ENCODE results near the gene SULT6B1.

Gene SULT6B1

DNA sequence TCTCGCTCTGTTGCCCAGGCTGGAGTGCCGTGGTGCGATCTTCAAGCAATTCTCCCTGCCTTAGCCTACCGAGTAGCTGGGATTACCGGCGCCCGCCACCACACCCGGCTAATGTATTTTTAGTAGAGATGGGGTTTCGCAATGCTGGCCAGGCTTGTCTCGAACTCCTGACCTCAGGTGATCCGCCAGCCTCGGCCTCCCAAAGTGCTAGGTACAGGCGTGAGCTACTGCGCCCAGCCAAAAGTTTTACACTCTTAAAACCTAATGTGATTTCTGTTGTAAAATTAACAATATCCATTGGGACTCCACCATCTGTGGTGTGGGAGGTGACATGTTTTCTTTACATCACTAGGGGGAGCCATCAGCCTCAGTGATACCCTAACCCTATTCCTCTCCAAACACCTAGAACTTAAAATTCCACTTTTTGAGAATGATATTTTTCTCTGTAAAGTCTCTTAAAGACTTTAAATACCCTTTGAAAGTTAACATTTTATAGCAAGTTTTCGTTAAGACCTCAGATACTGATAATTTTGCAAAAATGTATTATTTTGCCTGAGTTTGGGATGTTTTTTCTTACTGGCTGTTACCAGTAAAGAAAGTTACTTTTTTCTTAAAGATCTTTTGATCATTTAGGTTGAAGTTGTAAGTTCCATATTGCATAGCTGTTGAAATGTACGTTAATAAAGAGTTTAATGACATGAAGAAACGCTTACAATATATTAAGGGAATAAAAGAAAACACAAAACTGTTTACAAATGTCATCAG, 20.1 kb downstream of the SULT6B1 start:
- Histone ChIP-seq H3K9ac (ENCODE audit: insufficient read length) (no peak overlapping the region), H3K4me3 (no peak overlapping the region), H3K36me3 (ENCODE audit: insufficient read depth, low read length) (no peaks in the 10 kb centered on the region), H3K27ac (no peak overlapping the region), H3K9me3 (ENCODE audit: low read depth, low read length) (peaks cover 6% of the 10 kb centered on the region)
- TF ChIP-seq POLR2AphosphoS5 (IDR thresholded peaks at IDR 0.05; ENCODE audit: borderline replicate concordance, low read depth, low read length) (no peak), FOXP2 (optimal IDR thresholded peaks at IDR 0.05; ENCODE audit: control extremely low read depth, extremely low read length, insufficient read depth) (no peak), EZH2 (IDR thresholded peaks at IDR 0.05) (no peak)
- no peak for DNase-seq (ENCODE audit: low read depth, low spot score)

DNA sequence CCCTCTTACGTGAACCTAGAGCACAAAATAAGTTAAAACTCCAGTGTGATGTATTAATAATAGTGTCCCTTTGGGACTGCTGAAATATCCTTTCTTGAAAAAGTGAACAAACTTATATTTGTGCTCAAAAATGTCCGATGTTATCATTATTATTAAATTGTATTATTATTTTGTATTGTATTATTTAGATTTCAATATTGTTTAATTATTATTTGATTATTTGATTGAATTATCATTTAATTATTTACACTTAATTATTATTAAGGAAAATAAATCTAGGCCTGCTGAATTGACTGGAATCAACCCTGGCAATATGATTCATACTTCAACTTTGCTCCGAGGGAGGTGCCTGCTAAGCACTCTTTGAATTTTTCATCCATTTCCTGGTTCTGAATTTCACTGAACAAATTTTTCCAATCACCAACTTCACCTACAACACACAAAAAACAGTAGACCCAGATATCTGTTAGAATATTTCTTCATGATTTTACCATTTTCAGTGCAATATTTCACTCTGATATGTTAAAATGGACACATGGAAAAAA, 20.8 kb downstream of the SULT6B1 start:
- no peak overlapping the region for H3K27ac ChIP-seq
- H3K36me3 ChIP-seq (ENCODE audit: insufficient read depth, low read length): no peaks in the 10 kb centered on the region
- DNase-seq (ENCODE audit: low read depth, low spot score): no peak
- H3K4me3 ChIP-seq: no peak overlapping the region
- no peak overlapping the region for H3K9ac ChIP-seq (ENCODE audit: insufficient read length)
- TF ChIP-seq FOXP2 (optimal IDR thresholded peaks at IDR 0.05; ENCODE audit: control extremely low read depth, extremely low read length, insufficient read depth): no peak
- no peak for TF ChIP-seq POLR2AphosphoS5 (IDR thresholded peaks at IDR 0.05; ENCODE audit: borderline replicate concordance, low read depth, low read length)
- TF ChIP-seq EZH2 (IDR thresholded peaks at IDR 0.05): no peak
- peaks cover 6% of the 10 kb centered on the region for H3K9me3 ChIP-seq (ENCODE audit: low read depth, low read length)

DNA sequence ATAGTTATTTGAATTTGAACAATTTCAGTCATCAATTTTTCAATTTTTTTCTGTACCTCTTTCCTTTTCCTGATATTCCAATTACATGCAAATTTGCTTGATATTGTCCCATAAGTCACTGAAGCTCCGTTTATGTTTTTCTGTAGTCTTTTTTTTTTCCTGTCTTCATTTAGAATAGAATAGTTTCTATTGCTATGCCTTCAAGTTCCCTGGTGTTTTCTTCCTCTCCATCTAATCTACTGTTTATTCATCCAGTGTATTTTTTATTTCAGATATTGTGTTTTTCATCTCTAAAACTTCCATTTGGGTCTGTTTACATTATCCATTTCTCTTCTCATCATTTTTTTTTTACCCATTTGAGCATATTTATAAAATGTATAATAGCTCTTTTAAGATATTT, 23.7 kb downstream of the SULT6B1 start:
- no peaks in the 10 kb centered on the region for H3K36me3 ChIP-seq (ENCODE audit: insufficient read depth, low read length)
- no peak for DNase-seq (ENCODE audit: low read depth, low spot score)

DNA sequence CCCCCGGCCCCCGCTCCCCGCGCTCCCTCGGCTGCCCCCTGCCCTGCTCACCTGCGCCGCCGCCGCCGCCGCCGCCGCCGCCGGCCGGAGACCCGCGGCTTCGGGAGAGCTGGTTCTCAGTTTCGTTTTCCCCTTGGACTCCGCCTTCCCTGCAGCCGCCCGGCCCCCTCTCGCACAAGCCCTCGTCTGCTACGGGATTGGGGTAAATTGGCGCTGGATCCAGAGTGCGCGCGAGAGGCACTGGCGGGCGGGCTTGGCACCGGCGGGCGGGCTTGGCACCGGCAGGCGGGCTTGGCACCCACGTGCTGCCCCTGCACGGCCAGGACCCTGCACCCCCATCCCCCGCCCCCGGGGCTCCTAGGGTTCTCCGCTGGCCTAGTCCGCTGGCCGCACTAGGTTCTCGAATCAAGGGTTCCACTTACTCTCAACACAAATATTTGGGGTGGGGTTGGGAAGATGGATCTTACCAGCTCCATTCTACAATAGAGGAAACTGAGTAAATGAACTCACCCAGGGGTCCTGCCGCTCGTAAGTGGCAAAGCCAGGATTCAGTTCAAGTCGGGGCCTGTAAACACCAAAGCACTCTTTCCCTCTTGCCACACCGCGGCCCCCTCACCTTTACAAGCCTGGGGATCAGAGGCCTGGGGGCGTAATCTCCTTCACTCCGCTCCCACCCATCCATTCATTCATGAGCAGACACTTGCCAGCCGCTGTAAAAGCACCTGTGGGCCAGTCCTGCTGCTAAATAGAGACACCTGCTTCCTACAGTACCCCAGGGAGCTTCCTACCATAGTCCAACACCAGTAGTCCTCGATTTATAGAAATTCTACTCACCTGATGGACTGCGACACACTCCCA, 31.4 kb downstream of the SULT6B1 start, which contains the start of gene EIF2AK2:
Gene EIF2AK2, minus strand, starts transcription at position 124 of the 858 bp plus-strand sequence. CDS start 9,174 bp downstream, outside the sequence.
- DNase-seq (ENCODE audit: low read depth, low spot score): no peak
- H3K4me3 ChIP-seq: peak within 1 kb of the TSS; percentile 77
- no peaks in the 10 kb centered on the region for H3K9me3 ChIP-seq (ENCODE audit: low read depth, low read length)
- H3K36me3 ChIP-seq (ENCODE audit: insufficient read depth, low read length): peaks cover 5% of the 10 kb centered on the region
- TF ChIP-seq POLR2AphosphoS5 (IDR thresholded peaks at IDR 0.05; ENCODE audit: borderline replicate concordance, low read depth, low read length) (peak; percentile 55; the same call in 1 of the 2 replicates), EZH2 (IDR thresholded peaks at IDR 0.05) (no peak)
- H3K9ac ChIP-seq (ENCODE audit: insufficient read length): peak within 1 kb of the TSS; percentile 95
- peak within 1 kb of the TSS; percentile 80 for H3K27ac ChIP-seq

More for the DNA sequence above, 23.7 kb downstream of the SULT6B1 start:
- Histone ChIP-seq H3K4me3 (no peak overlapping the region), H3K9ac (ENCODE audit: insufficient read length) (no peak overlapping the region), H3K27ac (no peak overlapping the region), H3K9me3 (ENCODE audit: low read depth, low read length) (peaks cover 6% of the 10 kb centered on the region)
- TF ChIP-seq FOXP2 (optimal IDR thresholded peaks at IDR 0.05; ENCODE audit: control extremely low read depth, extremely low read length, insufficient read depth) (no peak), POLR2AphosphoS5 (IDR thresholded peaks at IDR 0.05; ENCODE audit: borderline replicate concordance, low read depth, low read length) (no peak), EZH2 (IDR thresholded peaks at IDR 0.05) (no peak)

DNA sequence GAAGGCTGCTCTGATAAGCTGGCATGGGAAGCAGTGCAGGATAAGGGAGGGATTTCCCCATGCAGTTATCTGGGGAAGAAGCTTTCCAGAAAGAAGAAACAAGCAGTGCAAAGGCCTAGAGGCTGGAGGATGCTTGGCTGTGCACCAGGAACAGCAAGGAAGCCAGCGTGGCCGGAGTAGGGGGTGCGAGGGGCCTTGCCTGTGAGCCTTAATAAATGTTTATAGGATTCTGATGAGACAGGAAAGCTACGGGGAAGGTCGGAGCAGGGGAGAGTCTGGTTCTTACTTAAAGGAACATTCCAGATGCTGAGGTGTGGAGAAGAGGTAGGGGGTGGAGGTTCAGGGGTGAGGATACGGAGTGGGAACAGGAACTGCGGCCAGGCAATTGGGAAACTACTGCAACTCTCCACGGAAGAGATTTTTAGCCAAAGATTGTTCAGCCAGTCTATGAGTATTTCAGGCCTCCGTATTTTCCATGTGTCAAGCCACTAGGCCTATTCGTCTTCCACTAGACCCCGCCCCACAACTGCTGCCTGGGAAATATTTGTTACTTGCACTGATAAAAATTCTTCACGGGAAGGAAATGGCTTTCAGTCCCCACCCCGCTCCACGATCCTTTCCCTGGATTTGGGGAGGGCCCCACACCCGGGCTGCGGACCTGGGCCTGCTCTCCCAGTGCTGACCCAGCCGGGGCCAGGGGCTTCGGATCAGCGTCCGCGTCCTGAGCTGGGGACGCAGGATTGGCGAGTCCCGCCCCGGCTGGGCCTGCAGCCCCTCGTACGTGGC, 32.2 kb downstream of the SULT6B1 start:
- DNase-seq (ENCODE audit: low read depth, low spot score): no peak
- Histone ChIP-seq H3K27ac (peak overlapping the region; percentile 80), H3K9ac (ENCODE audit: insufficient read length) (peak overlapping the region; percentile 95), H3K4me3 (peak overlapping the region; percentile 77), H3K36me3 (ENCODE audit: insufficient read depth, low read length) (peaks cover 5% of the 10 kb centered on the region), H3K9me3 (ENCODE audit: low read depth, low read length) (no peaks in the 10 kb centered on the region)
- TF ChIP-seq POLR2AphosphoS5 (IDR thresholded peaks at IDR 0.05; ENCODE audit: borderline replicate concordance, low read depth, low read length) (no peak), FOXP2 (optimal IDR thresholded peaks at IDR 0.05; ENCODE audit: control extremely low read depth, extremely low read length, insufficient read depth) (no peak), EZH2 (IDR thresholded peaks at IDR 0.05) (no peak)

DNA sequence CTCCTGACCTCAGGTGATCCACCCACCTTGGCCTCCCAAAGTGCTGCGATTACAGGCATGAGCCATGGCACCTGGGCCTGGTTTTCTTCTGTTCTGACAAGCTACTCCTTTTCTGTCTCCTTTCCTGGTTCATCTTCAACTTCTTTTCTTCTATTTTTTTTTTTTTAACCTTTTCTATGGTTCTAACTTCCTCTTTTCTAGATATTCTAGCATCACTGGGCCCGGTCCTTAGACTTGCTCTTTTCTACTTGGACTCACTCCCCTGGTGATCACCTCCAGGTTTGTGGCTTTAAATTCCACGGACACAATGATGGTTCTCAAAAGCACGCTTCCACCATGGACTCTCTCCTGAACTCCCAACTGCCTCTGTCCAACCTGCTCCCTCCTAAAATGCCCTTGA, 33.7 kb downstream of the SULT6B1 start:
- no peak for DNase-seq (ENCODE audit: low read depth, low spot score)
- Histone ChIP-seq H3K9ac (ENCODE audit: insufficient read length) (no peak overlapping the region), H3K4me3 (no peak overlapping the region), H3K9me3 (ENCODE audit: low read depth, low read length) (no peaks in the 10 kb centered on the region), H3K27ac (no peak overlapping the region), H3K36me3 (ENCODE audit: insufficient read depth, low read length) (peaks cover 5% of the 10 kb centered on the region)
- TF ChIP-seq EZH2 (IDR thresholded peaks at IDR 0.05) (no peak), POLR2AphosphoS5 (IDR thresholded peaks at IDR 0.05; ENCODE audit: borderline replicate concordance, low read depth, low read length) (no peak), FOXP2 (optimal IDR thresholded peaks at IDR 0.05; ENCODE audit: control extremely low read depth, extremely low read length, insufficient read depth) (no peak)

DNA sequence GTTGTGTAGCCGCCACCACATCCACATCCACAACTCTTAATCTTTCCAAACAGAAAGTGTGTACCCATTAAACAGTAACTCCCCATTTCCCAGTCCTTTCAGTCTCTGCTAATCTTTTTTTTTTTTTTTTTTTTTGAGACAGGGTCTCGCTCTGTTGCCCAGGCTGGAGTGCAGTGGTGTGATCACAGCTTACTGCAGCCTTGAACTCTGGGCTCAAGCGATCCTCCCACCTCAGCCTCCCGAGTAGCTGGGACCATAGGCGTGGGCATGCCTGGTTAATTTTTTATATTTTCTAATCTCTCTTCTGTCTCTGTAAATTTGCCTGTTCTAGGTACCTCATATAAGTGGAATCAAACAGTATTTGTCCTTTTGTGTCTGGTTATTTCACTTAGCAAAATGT, 35.2 kb downstream of the SULT6B1 start:
- no peak overlapping the region for H3K9ac ChIP-seq (ENCODE audit: insufficient read length)
- no peaks in the 10 kb centered on the region for H3K9me3 ChIP-seq (ENCODE audit: low read depth, low read length)
- no peak for TF ChIP-seq EZH2 (IDR thresholded peaks at IDR 0.05)
- no peak for TF ChIP-seq FOXP2 (optimal IDR thresholded peaks at IDR 0.05; ENCODE audit: control extremely low read depth, extremely low read length, insufficient read depth)
- no peak for TF ChIP-seq POLR2AphosphoS5 (IDR thresholded peaks at IDR 0.05; ENCODE audit: borderline replicate concordance, low read depth, low read length)
- H3K4me3 ChIP-seq: no peak overlapping the region
- DNase-seq (ENCODE audit: low read depth, low spot score): no peak
- no peak overlapping the region for H3K27ac ChIP-seq
- H3K36me3 ChIP-seq (ENCODE audit: insufficient read depth, low read length): peaks cover 16% of the 10 kb centered on the region

All from SK-N-MC (cell line).